ENCODE measurements around the gene TRMT11. TPM values are rescaled to one million over a fixed set of nuclear protein-coding genes. Genes with fewer than 3 reads are reported as not detected.

TRMT11 gene
- total RNA-seq, 1 donor, result 30.5 TPM

DNA sequence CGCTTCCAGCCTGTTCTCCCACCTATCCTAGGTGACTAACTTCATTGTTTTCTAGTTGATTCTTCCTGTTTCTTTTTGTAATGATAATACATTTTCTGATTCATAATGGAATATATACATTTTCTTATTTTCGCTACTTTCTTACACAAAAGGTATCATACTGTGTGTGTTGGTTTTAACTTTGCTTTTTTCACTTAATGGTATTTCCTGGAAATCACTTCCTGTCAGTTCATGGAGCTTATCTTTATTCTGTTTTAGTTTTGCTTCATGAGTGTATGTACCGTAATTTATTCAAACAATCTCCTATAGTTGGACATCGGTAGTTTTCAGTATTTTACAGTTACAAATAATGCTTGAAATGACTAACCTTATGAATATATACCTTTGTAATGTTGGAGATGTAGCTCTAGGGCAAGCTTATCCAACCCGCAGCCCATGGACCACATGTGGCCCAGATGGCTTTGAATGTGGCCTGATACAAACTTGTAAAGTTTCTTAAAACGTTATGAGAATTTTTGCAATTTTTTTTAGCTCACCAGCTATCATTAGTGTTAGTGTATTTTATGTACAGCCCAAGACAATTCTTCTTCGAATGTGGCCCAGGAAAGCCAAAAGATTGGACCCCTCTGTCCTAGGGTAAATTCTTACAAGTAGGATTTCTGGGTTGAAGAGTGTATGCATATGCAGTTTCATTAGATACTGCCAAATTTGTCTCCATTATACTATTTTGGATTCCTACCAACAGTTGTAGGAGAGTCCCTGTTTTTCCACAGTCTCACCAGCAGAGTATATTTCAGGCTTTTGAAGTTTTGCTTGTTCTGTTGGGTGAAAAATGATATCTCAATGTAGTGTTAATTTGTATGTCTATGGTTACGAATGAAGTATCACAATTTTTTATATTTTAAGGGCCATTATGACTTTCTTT, 16.7 kb downstream of the TRMT11 start:
- TF ChIP-seq, protein P1, sequence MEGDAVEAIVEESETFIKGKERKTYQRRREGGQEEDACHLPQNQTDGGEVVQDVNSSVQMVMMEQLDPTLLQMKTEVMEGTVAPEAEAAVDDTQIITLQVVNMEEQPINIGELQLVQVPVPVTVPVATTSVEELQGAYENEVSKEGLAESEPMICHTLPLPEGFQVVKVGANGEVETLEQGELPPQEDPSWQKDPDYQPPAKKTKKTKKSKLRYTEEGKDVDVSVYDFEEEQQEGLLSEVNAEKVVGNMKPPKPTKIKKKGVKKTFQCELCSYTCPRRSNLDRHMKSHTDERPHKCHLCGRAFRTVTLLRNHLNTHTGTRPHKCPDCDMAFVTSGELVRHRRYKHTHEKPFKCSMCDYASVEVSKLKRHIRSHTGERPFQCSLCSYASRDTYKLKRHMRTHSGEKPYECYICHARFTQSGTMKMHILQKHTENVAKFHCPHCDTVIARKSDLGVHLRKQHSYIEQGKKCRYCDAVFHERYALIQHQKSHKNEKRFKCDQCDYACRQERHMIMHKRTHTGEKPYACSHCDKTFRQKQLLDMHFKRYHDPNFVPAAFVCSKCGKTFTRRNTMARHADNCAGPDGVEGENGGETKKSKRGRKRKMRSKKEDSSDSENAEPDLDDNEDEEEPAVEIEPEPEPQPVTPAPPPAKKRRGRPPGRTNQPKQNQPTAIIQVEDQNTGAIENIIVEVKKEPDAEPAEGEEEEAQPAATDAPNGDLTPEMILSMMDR (IDR thresholded peaks at IDR 0.05; ENCODE audit: insufficient read depth, low read length), result no peak
- H3K4me3 ChIP-seq (ENCODE audit: low read depth, low read length), result no peak overlapping the region
- DNase-seq (ENCODE audit: low read depth), result peak; percentile 17

DNA sequence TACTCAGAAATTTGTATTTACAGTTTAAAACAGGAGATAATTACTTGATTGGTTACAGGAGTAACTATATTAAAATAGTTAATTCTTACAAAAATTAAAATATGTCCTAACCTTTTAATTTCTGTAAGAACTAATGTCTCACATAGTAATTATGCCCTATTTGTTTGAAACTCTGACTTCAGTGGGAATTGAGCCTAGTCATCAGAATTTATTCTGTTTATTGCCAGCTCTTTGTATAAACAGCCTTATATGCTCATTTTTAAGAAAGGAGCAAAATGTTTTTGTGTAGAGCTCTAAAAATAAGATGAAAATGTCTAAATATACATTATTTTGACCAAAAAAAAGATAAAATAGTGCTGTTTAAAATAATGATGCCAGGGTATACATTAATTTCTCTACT, 21.5 kb downstream of the TRMT11 start:
- TF ChIP-seq, protein P1 (IDR thresholded peaks at IDR 0.05; ENCODE audit: insufficient read depth, low read length), result no peak
- DNase-seq (ENCODE audit: low read depth), result no peak

DNA sequence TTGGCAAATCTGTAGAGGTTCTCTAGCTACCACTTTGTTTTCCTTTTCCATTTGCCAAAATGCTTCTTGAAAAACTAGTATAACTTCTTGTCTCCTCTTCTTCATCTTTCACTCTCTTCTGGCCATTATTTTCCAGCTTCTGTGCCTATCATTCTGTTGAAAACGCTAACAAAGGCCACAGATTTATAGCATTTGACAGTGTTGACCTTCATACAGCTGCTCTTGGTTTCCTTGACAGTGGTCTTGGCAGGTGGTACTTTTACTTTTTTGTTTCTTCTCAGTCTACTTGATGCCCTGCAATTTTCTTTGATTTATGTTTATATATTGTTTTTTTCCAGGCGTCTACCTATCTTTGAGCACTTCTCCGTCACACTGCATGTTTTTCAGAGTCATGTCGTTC, 23.7 kb downstream of the TRMT11 start:
- H3K4me3 ChIP-seq (ENCODE audit: low read depth, low read length), result no peak overlapping the region
- no peak for DNase-seq (ENCODE audit: low read depth)

More for the DNA sequence above, 21.5 kb downstream of the TRMT11 start:
- no peak overlapping the region for H3K4me3 ChIP-seq (ENCODE audit: low read depth, low read length)

DNA sequence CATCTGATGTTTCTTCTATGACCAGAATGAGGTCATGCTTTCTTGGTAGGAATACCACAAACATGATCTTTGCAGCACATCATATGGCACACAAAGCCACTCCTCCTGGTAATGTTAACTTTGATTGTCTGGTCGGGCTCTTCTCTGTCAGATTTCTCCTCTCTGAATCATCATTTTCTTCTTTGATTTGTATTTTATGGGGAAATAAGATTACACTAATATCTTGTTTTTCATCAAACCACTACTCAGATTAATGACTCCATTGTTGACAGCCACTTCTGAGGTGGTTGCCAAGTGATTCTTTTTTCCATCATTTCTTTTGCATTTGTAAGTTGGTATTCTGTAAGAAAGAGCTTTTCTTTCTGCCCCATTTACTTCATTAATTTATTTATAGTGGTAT, 29.5 kb downstream of the TRMT11 start:
- no peak overlapping the region for H3K4me3 ChIP-seq (ENCODE audit: low read depth, low read length)
- DNase-seq (ENCODE audit: low read depth), result peak; percentile 26
- TF ChIP-seq, protein P1 (IDR thresholded peaks at IDR 0.05; ENCODE audit: insufficient read depth, low read length), result no peak

More for the DNA sequence above, 23.7 kb downstream of the TRMT11 start:
- TF ChIP-seq, protein P1 (IDR thresholded peaks at IDR 0.05; ENCODE audit: insufficient read depth, low read length), result no peak

DNA sequence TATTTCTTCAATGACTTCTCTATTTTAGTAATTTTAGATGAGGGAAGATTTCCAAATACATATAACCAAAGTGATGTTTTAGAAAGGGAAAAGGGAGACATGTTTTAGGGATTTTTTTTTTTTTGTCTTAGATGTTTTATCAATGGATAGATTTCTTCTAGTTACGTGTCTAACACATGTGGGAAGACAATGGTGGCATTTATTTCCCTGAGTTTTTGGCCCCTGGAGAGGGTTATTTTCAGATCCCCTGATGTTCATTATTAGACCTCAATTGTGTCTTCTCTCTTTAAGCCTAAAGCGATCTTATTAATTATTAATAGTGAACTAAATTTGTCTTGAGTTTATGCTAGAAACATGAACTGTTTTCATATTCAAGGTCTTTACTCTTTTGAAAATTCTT, 30.3 kb downstream of the TRMT11 start:
- TF ChIP-seq, protein P1 (IDR thresholded peaks at IDR 0.05; ENCODE audit: insufficient read depth, low read length), result no peak
- DNase-seq (ENCODE audit: low read depth), result no peak
- H3K4me3 ChIP-seq (ENCODE audit: low read depth, low read length), result no peak overlapping the region

DNA sequence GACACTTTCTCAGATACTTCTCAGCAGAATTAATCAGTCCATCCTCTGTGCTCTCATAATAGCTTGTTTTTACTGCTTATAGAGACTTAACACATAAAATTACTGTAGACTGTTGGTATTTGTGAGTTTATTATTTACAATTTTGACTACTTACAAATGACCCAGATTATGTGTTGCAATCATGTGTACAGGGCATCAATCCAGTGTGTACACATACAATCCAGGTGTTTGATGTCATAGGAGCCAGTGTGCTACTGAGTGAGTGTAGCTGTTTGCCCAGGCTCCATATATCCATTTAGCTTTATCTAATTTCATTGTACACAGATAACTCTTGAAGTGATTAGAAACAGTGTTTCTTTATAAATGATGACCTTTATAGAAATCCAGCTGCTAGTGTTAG, 31.3 kb downstream of the TRMT11 start:
- H3K4me3 ChIP-seq (ENCODE audit: low read depth, low read length), result no peak overlapping the region
- DNase-seq (ENCODE audit: low read depth), result no peak
- TF ChIP-seq, protein P1 (IDR thresholded peaks at IDR 0.05; ENCODE audit: insufficient read depth, low read length), result no peak

Measured in fibroblast of the aortic adventitia (primary cell).